Sigmoid colon (tissue), 7 donors: ENCODE measurements around the gene SLC19A1. TPM values are rescaled to one million over a fixed set of nuclear protein-coding genes. Genes with fewer than 3 reads are reported as not detected.

Source experiments
- DNase-seq: peaks from one replicate; pipeline ENCODE4 v3.0.0-alpha.2; 2019
- H3K27ac ChIP-seq, 4 donors: fragments of 200-600 bp; sonication (generic); one replicate each; pipeline ENCODE4 v1.5.1; 2016 to 2019; ENCODE audit warnings: mild to moderate bottlenecking in 1 of 4
- H3K27me3 ChIP-seq, 3 donors: fragments of 200-600 bp; sonication (generic); one replicate each; pipeline ENCODE4 v1.5.1; 2019; ENCODE audit warnings: mild to moderate bottlenecking in 1 of 3
- H3K36me3 ChIP-seq, 4 donors: fragments of 200-600 bp; sonication (generic); one replicate each; pipeline ENCODE4 v1.5.1; 2016 to 2019
- H3K4me1 ChIP-seq, 4 donors: fragments of 200-600 bp; sonication (generic); one replicate each; pipeline ENCODE4 v1.5.1; 2017 to 2019
- H3K4me3 ChIP-seq, 4 donors: fragments of 200-600 bp; sonication (generic); one replicate each; pipeline ENCODE4 v1.5.1; 2017 to 2019; ENCODE audit warnings: mild to moderate bottlenecking in 2 of 4, moderate library complexity in 1 of 4
- H3K9me3 ChIP-seq, 4 donors: fragments of 200-600 bp in 3 of 4; sonication (generic) in 3 of 4; one replicate each; pipeline versions ENCODE4 v1.5.1 to v1.6.1; 2013 to 2019
- EP300 ChIP-seq, 4 donors: sonication (generic); formaldehyde crosslinking; IDR thresholded peaks; one replicate each; pipeline ENCODE4 v1.6.1; 2017; ENCODE audit warnings: antibody characterized with exemption in 4 of 4
- POLR2A ChIP-seq, 2 donors: fragments of 450-650 bp; IDR thresholded peaks; one replicate each; pipeline ENCODE4 v1.6.1; 2016; ENCODE audit warnings: antibody characterized with exemption in 2 of 2, mild to moderate bottlenecking in 2 of 2, moderate library complexity in 2 of 2
- POLR2AphosphoS5 ChIP-seq, 4 donors: sonication (generic); formaldehyde crosslinking; IDR thresholded peaks; one replicate each; pipeline ENCODE4 v1.6.1; 2017; ENCODE audit warnings: antibody characterized with exemption in 4 of 4
- WGBS, 2 donors: extraction: QIAGEN DNeasy Blood & Tissue Kit; methylation state at CpG; one replicate each; pipeline ENCODE4 v1.1.7; 2013; 5-methylcytosine and 5-hydroxymethylcytosine counted together
- intact Hi-C: fragments of 100-400 bp; cut with DNase I; formaldehyde crosslinking; loops from one replicate; pipeline ENCODE4 v1.15.1; 2023
- polyA plus RNA-seq, 3 donors: library from polyadenylated mRNA; stranded (reverse); fragments of 200-250 nt; gene quantifications; one replicate each; pipeline ENCODE4 v1.2.3, GENCODE V29; 2013
- small RNA-seq, 3 donors: library from RNA; depleted of rRNA; stranded (forward); fragments of <200 nt; gene quantifications; one replicate each; pipeline ENCODE3, GENCODE V24; 2016
- total RNA-seq, 4 donors: library from RNA; depleted of rRNA; stranded (reverse); fragments of >200 nt; gene quantifications; one replicate each; pipeline ENCODE4 v1.1.0, GENCODE V29; 2016
- TF ChIP-seq, protein P1 (sequence below), 4 experiments: fragments of 450-650 bp in 3 of 4; fragments of 200-600 bp in 1 of 4; IDR thresholded peaks; one replicate each; pipeline ENCODE4 v1.5.1; 2016 to 2019; ENCODE audit warnings: antibody characterized with exemption in 4 of 4, mild to moderate bottlenecking in 3 of 4, moderate library complexity in 2 of 4
- donor health status: healthy with polysubstance abuse.
- donor health status: Bipolar disorder and iron deficiency.
- donor health status: healthy.

Gene SLC19A1
- total and polyA plus RNA-seq, 7 donors, result 1.8 to 10.7 (median 2.5) TPM

- TF ChIP-seq, protein P1, sequence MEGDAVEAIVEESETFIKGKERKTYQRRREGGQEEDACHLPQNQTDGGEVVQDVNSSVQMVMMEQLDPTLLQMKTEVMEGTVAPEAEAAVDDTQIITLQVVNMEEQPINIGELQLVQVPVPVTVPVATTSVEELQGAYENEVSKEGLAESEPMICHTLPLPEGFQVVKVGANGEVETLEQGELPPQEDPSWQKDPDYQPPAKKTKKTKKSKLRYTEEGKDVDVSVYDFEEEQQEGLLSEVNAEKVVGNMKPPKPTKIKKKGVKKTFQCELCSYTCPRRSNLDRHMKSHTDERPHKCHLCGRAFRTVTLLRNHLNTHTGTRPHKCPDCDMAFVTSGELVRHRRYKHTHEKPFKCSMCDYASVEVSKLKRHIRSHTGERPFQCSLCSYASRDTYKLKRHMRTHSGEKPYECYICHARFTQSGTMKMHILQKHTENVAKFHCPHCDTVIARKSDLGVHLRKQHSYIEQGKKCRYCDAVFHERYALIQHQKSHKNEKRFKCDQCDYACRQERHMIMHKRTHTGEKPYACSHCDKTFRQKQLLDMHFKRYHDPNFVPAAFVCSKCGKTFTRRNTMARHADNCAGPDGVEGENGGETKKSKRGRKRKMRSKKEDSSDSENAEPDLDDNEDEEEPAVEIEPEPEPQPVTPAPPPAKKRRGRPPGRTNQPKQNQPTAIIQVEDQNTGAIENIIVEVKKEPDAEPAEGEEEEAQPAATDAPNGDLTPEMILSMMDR (IDR thresholded peaks at IDR 0.05), result no peak
- TF ChIP-seq POLR2A (IDR thresholded peaks at IDR 0.05) (no peak), EP300 (IDR thresholded peaks at IDR 0.05) (no peak), POLR2AphosphoS5 (IDR thresholded peaks at IDR 0.05) (no peak)
- WGBS, 2 donors, result 76 to 85% methylated on average over 22 of the region's 22 CpGs
- H3K27ac ChIP-seq, result no peak overlapping the region
- no peak for DNase-seq
- no peak overlapping the region for H3K4me3 ChIP-seq
- no peaks in the 10 kb centered on the region for H3K9me3 ChIP-seq
- intact Hi-C loops, result loop anchor here (10.0 kb wide), 1 partner anchor 495 kb away; no protein-coding TSS in a partner anchor
- H3K27me3 ChIP-seq, result no peaks in the 10 kb centered on the region
- H3K4me1 ChIP-seq, result peaks cover 0 to 13% (median 10%) of the 10 kb centered on the region in 4 donors
- H3K36me3 ChIP-seq, result no peaks in the 10 kb centered on the region
Measured at GRCh38 chr21:45449658-45450422, 92.4 kb downstream of the SLC19A1 start.

DNA sequence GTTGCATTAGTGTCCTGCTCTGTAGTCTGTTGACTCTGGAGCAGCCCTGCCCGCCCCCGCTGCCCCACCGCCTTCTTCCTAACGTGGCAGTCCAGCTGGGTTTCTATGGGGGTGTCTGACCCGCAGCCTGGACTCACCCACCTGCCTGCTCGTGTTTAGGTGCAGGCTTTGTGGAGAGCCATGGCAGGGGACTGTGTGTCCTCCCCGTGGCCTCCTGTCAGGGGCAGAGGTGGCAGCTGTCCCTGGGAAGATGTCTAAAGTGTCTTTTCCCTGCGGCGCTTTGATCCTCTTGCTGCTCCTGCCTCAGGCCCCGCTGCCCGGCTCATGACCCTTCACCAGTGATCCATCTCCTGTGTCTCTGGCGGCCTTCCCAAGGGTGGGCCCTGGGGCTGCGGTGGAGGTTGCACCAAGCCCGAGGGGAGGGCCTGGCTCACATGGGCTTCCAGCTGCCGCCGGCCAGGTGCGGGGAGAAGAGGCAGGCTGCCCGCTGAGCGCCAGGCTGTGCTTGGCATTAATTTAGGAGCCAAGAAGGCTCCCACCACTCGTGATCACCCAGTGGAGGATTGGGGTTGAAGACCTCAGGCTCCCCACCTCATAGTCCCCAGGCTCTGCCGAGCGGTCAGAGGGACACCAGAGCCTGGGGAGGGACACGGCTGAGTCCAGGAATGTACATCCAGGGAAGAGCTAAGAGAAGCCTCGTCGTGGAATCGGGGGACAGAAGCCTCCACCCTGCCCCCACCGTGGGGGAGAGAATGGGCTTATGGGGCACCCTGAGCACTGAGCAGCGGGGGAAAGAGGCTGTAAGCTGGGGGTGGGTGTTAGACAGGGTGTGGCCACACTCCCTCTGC, 93.2 kb downstream of the SLC19A1 start:
- no peaks in the 10 kb centered on the region for H3K36me3 ChIP-seq
- H3K4me1 ChIP-seq, result peaks cover 0 to 5% (median 2%) of the 10 kb centered on the region in 4 donors
- H3K4me3 ChIP-seq, result no peak overlapping the region
- no peak for TF ChIP-seq POLR2A (IDR thresholded peaks at IDR 0.05)
- TF ChIP-seq, protein P1 (IDR thresholded peaks at IDR 0.05), result no peak
- TF ChIP-seq POLR2AphosphoS5 (IDR thresholded peaks at IDR 0.05), result no peak
- no peak for TF ChIP-seq EP300 (IDR thresholded peaks at IDR 0.05)
- H3K27me3 ChIP-seq, result no peaks in the 10 kb centered on the region
- 80 to 85% methylated on average over 28 of the region's 28 CpGs for WGBS, 2 donors
- no peak overlapping the region for H3K27ac ChIP-seq
- no peaks in the 10 kb centered on the region for H3K9me3 ChIP-seq
- no peak for DNase-seq
- intact Hi-C loops, result loop anchor here (10.0 kb wide), 1 partner anchor 494 kb away; no protein-coding TSS in a partner anchor

GRCh38 chr21:45448283-45448809, 93.9 kb downstream of the SLC19A1 start:
- DNase-seq, result no peak
- intact Hi-C loops, result loop anchor here (10.0 kb wide), 1 partner anchor 494 kb away; no protein-coding TSS in a partner anchor
- 82 to 85% methylated on average over 20 of the region's 20 CpGs for WGBS, 2 donors

More at GRCh38 chr21:45448283-45448809, 93.9 kb downstream of the SLC19A1 start:
- Histone ChIP-seq H3K9me3 (no peaks in the 10 kb centered on the region), H3K27ac (no peak overlapping the region), H3K36me3 (no peaks in the 10 kb centered on the region), H3K4me3 (no peak overlapping the region), H3K27me3 (no peaks in the 10 kb centered on the region), H3K4me1 (no peaks in the 10 kb centered on the region)
- no peak for TF ChIP-seq POLR2A (IDR thresholded peaks at IDR 0.05)
- no peak for TF ChIP-seq POLR2AphosphoS5 (IDR thresholded peaks at IDR 0.05)
- TF ChIP-seq EP300 (IDR thresholded peaks at IDR 0.05), result no peak
- TF ChIP-seq, protein P1 (IDR thresholded peaks at IDR 0.05), result no peak

Small RNA genes lying within 50 kb of the gene (small RNA-seq; reads per million reads assigned to genes)
- 0 to 0.30 (median 0) reads per million in 3 donors for gene MIR6815

Other genes with a start within 250 kb of the SLC19A1 start
- gene COL18A1, start 137.3 kb downstream of the SLC19A1 start, total RNA-seq, result 100 to 1,000 TPM in 3 of 4 donors, 10 to 100 TPM in 1; 39.7 to 197 (median 103) TPM
- gene COL18A1, start 137.3 kb downstream of the SLC19A1 start, polyA plus RNA-seq, result 10 to 100 TPM in 1 of 3 donors, 1 to 10 TPM in 2; 4.4 to 34.8 (median 5.4) TPM
- gene PCBP3, start 101.3 kb upstream of the SLC19A1 start, total RNA-seq, result 10 to 100 TPM in 1 of 4 donors, 1 to 10 TPM in 3; 5.5 to 21.3 (median 8.4) TPM
- 1 to 10 TPM; 1.2 to 9.6 (median 2.4) TPM for gene PCBP3, start 101.3 kb upstream of the SLC19A1 start, polyA plus RNA-seq